HG02610 (cell line): Measurements from ENCODE around the gene IL2RA.

Source experiments
- ATAC-seq: cut with Tn5 transposase; IDR thresholded peaks from one replicate; pipeline ENCODE4 v1.9.1; 2021; ENCODE audit warnings: mild to moderate bottlenecking, moderate library complexity; ENCODE audit not compliant: unreplicated experiment

The IL2RA gene

GRCh38 chr10:6061056-6061455 is 1.1 kb downstream of the IL2RA start:
- no peak for ATAC-seq

GRCh38 chr10:6059506-6059905 is 2.7 kb downstream of the IL2RA start:
- ATAC-seq = no peak

- ATAC-seq = peak; percentile 51
Observed at GRCh38 chr10:6058682-6059475, 3.3 kb downstream of the IL2RA start.

- ATAC-seq = no peak
Observed at GRCh38 chr10:6056411-6057135, 5.6 kb downstream of the IL2RA start.

GRCh38 chr10:6055929-6056328 is 6.2 kb downstream of the IL2RA start:
- no peak for ATAC-seq

- ATAC-seq = no peak
Observed at GRCh38 chr10:6054884-6055283, 7.3 kb downstream of the IL2RA start.

- ATAC-seq = no peak
Observed at GRCh38 chr10:6053816-6054631, 8.1 kb downstream of the IL2RA start.

GRCh38 chr10:6053303-6053702 is 8.9 kb downstream of the IL2RA start:
- no peak for ATAC-seq

GRCh38 chr10:6052247-6053221 is 9.6 kb downstream of the IL2RA start:
- peak; percentile 27 for ATAC-seq

GRCh38 chr10:6050801-6051445 is 11.2 kb downstream of the IL2RA start:
- peak; percentile 66 for ATAC-seq

- no peak for ATAC-seq
Observed at GRCh38 chr10:6049031-6049400, 13.2 kb downstream of the IL2RA start.

GRCh38 chr10:6048281-6049030 is 13.7 kb downstream of the IL2RA start:
- ATAC-seq = no peak

- no peak for ATAC-seq
Observed at GRCh38 chr10:6047847-6048246, 14.3 kb downstream of the IL2RA start.

GRCh38 chr10:6046773-6047611 is 15.2 kb downstream of the IL2RA start:
- no peak for ATAC-seq

- no peak for ATAC-seq
Observed at GRCh38 chr10:6045878-6046772, 16.0 kb downstream of the IL2RA start.

- ATAC-seq = peak; percentile 27
Observed at GRCh38 chr10:6045314-6045848, 16.8 kb downstream of the IL2RA start.

GRCh38 chr10:6044751-6045313 is 17.3 kb downstream of the IL2RA start:
- peak; percentile 54 for ATAC-seq
